Nephron (organoid): Measurements from ENCODE around the gene STAU1.
"Not testable (repeated sequence)": the region's sequence is repeated elsewhere in the genome, so short reads cannot be mapped to it uniquely, and the experiment has no call there.

Experiments
- H3K27ac Mint-ChIP-seq, 3 experiments: 2 replicates each; pipeline ENCODE4 v1.8.0; 2020; ENCODE audit warnings: mixed read lengths in 3 of 3, mild to moderate bottlenecking in 2 of 3, moderate library complexity in 1 of 3
- H3K27me3 Mint-ChIP-seq: 2 replicates; pipeline ENCODE4 v1.8.0; 2021; ENCODE audit warnings: low read depth, mild to moderate bottlenecking, moderate library complexity, mixed read lengths
- H3K36me3 Mint-ChIP-seq: 2 replicates; pipeline ENCODE4 v1.8.0; 2020; ENCODE audit warnings: low read depth, mixed read lengths
- H3K4me1 Mint-ChIP-seq: 2 replicates; pipeline ENCODE4 v1.8.0; 2020; ENCODE audit warnings: mixed read lengths
- H3K4me3 Mint-ChIP-seq, 3 experiments: 2 replicates each; pipeline ENCODE4 v1.8.0; 2020; ENCODE audit warnings: mild to moderate bottlenecking in 3 of 3, mixed read lengths in 3 of 3, moderate library complexity in 2 of 3
- H3K9me3 Mint-ChIP-seq: 2 replicates; pipeline ENCODE4 v1.8.0; 2020; ENCODE audit warnings: mixed read lengths
- TF ChIP-seq, protein P1 (sequence below), 3 experiments: fragments of 200-600 bp; sonication (generic); IDR thresholded peaks; one replicate each; pipeline ENCODE4 v1.5.0; 2021; ENCODE audit warnings: antibody characterized with exemption in 3 of 3; ENCODE audit not compliant: unreplicated experiment in 3 of 3

STAU1 gene

DNA sequence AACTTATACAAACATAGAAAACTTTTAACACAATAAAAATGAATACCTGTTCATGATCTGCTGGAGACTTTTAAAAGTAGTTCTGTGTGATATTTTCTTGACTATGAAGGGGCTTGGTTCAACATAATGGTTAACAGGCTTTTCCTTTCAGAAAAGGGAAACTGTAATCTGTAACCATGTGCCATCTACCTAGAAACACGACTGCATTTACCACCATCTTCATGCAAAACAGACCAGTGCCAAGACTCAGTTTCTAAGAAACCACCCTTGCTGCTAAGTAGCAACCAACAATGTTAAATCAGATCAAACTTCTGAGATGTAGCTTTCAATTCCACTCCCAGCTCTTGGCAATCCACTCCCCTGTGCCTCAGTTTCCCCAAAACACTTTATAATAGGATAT is 15.7 kb downstream of the STAU1 start:
- H3K9me3 Mint-ChIP-seq: no peaks in the 10 kb centered on the region
- H3K36me3 Mint-ChIP-seq: peaks cover 27% of the 10 kb centered on the region
- TF ChIP-seq, protein P1, sequence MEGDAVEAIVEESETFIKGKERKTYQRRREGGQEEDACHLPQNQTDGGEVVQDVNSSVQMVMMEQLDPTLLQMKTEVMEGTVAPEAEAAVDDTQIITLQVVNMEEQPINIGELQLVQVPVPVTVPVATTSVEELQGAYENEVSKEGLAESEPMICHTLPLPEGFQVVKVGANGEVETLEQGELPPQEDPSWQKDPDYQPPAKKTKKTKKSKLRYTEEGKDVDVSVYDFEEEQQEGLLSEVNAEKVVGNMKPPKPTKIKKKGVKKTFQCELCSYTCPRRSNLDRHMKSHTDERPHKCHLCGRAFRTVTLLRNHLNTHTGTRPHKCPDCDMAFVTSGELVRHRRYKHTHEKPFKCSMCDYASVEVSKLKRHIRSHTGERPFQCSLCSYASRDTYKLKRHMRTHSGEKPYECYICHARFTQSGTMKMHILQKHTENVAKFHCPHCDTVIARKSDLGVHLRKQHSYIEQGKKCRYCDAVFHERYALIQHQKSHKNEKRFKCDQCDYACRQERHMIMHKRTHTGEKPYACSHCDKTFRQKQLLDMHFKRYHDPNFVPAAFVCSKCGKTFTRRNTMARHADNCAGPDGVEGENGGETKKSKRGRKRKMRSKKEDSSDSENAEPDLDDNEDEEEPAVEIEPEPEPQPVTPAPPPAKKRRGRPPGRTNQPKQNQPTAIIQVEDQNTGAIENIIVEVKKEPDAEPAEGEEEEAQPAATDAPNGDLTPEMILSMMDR (IDR thresholded peaks at IDR 0.05; ENCODE audit: unreplicated experiment in 3 of 3): no peak
- peak overlapping the region in 1 of 3 experiments; percentile 2 for H3K27ac Mint-ChIP-seq
- no peaks in the 10 kb centered on the region for H3K27me3 Mint-ChIP-seq
- no peak overlapping the region for H3K4me3 Mint-ChIP-seq
- H3K4me1 Mint-ChIP-seq: peaks cover 15% of the 10 kb centered on the region

DNA sequence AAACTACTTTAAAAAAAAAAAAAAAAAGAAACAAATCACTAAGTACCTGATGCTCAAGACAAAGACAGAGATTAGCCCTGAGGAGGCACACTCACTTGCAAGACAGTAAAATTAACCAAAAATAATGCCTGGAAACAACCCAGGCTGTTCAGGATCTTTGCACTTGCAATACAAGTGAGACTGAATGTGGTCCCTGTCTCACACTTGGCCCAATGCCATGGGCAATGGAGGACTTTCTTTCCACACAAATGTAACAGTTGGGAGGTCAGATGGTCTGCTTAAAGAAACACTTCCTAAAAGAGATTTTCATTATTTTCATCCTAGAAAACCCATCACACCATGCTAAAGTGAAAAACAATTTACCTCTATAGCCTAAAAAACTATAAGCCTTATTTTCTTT is 16.2 kb downstream of the STAU1 start:
- Mint-ChIP-seq H3K9me3 (no peaks in the 10 kb centered on the region), H3K4me3 (no peak overlapping the region), H3K27me3 (no peaks in the 10 kb centered on the region), H3K27ac (no peak overlapping the region), H3K36me3 (peaks cover 27% of the 10 kb centered on the region), H3K4me1 (peaks cover 17% of the 10 kb centered on the region)
- TF ChIP-seq, protein P1 (IDR thresholded peaks at IDR 0.05; ENCODE audit: unreplicated experiment in 3 of 3): no peak

DNA sequence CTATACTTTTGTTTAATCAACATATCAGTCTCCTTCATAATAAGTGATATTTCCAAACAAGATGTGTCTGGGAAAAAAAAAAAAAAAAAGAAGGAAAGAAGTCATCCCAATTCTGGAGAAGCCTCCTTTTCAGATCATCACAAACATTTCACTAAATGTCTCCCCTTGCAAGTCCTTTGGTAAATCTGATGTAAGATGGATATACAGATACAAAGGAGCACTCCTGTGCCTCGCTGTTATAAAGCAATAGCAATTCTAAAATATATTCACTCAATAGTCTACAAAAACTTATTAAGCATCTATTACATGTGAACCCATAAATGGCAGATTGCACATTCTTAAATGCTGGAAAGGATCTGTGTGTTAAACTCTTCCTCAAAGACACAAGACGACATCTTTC is 17.4 kb downstream of the STAU1 start:
- no peak overlapping the region for H3K4me3 Mint-ChIP-seq
- H3K4me1 Mint-ChIP-seq: peaks cover 22% of the 10 kb centered on the region
- TF ChIP-seq, protein P1 (IDR thresholded peaks at IDR 0.05; ENCODE audit: unreplicated experiment in 3 of 3): no peak
- H3K9me3 Mint-ChIP-seq: no peaks in the 10 kb centered on the region
- no peak overlapping the region for H3K27ac Mint-ChIP-seq
- peaks cover 25% of the 10 kb centered on the region for H3K36me3 Mint-ChIP-seq
- H3K27me3 Mint-ChIP-seq: no peaks in the 10 kb centered on the region

DNA sequence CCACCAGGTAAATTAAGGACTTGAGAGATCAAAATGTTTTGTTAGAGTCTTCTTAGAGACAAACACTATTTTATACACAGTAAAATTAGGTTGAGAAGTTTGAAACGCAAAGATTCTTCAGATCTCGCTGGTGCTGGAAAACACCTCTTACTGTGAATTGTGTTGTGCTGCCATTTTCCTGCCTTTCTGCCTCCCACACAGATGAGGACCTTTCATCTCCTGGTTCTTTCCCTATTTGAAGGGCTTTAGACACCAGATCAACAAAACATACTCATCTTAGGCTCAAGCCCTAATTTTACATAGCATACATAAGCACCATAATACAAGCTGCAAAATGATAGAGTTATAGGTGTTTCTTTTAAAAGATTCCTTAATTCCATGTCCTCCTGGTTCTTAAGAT is 18.6 kb downstream of the STAU1 start:
- Mint-ChIP-seq H3K4me3 (no peak overlapping the region), H3K27me3 (no peaks in the 10 kb centered on the region), H3K27ac (no peak overlapping the region), H3K36me3 (peaks cover 30% of the 10 kb centered on the region), H3K4me1 (peaks cover 22% of the 10 kb centered on the region), H3K9me3 (no peaks in the 10 kb centered on the region)
- TF ChIP-seq, protein P1 (IDR thresholded peaks at IDR 0.05; ENCODE audit: unreplicated experiment in 3 of 3): no peak

DNA sequence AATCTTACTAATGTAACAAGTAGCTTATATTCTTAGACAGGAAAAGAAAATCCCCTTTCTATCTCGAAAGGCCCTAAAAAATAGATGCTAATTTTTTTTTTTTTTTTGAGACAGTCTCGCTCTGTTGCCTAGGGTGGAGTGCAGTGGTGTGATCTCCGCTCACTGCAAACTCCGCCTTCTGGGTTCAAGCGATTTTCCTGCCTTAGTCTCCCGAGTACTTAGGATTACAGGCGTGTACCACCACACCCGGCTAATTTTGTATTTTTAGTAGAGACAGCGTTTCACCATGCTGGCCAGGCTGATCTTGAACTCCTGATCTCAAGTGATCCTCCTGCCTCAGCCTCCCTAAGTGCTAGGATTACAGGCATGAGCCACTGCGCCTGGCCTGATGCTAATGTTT is 19.3 kb downstream of the STAU1 start:
- not testable (repeated sequence) for H3K27ac Mint-ChIP-seq, H3K4me3 Mint-ChIP-seq, H3K27me3 Mint-ChIP-seq, H3K9me3 Mint-ChIP-seq
- H3K36me3 Mint-ChIP-seq: peaks cover 29% of the 10 kb centered on the region
- peaks cover 22% of the 10 kb centered on the region for H3K4me1 Mint-ChIP-seq

DNA sequence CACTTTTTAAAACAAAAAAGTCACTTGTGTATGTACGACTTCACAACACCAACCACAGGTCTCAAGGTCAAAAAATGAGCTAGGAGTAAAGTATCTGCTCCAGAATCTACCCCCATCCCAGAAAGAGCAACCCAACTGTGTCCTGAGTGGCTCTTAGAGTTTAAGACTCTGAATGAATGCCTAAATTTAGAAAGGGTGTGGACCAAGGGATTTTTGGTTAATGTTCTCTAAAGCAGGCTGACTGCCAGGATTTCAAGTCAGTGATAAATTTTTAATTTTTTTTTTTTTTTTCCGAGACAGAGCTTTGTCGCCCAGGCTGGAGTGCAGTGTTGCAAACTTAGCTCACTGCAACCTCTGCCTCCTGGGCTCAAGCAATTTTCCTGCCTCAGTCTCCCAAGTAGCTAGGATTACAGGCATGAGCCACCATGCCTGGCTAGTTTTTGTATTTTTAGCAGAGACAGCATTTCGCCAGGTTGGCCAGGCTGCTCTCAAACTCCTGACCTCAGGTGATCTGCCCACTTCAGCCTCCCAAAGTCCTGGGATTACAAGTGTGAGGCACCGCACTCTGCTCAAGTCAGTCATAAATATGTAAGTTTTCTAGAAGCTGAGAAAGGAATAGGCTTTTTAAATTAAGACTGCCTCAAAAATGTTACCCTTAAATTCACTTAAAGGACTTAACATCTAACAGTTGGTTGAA is 20.2 kb downstream of the STAU1 start:
- Mint-ChIP-seq H3K36me3 (peaks cover 23% of the 10 kb centered on the region), H3K4me3 (no peak overlapping the region), H3K9me3 (no peaks in the 10 kb centered on the region), H3K4me1 (peaks cover 22% of the 10 kb centered on the region), H3K27ac (peak overlapping the region; percentile 38 to 46 (median 45)), H3K27me3 (no peaks in the 10 kb centered on the region)
- TF ChIP-seq, protein P1 (IDR thresholded peaks at IDR 0.05; ENCODE audit: unreplicated experiment in 3 of 3): no peak
